GM21526 (cell line): ENCODE measurements around the gene RTP1.
"Not testable (repeated sequence)": the region's sequence is repeated elsewhere in the genome, so short reads cannot be mapped to it uniquely, and the experiment has no call there.

Experiments
- ATAC-seq: cut with Tn5 transposase; IDR thresholded peaks from one replicate; pipeline ENCODE4 v1.9.1; 2021; ENCODE audit warnings: moderate library complexity; ENCODE audit not compliant: unreplicated experiment, low FRiP score

The RTP1 gene

DNA sequence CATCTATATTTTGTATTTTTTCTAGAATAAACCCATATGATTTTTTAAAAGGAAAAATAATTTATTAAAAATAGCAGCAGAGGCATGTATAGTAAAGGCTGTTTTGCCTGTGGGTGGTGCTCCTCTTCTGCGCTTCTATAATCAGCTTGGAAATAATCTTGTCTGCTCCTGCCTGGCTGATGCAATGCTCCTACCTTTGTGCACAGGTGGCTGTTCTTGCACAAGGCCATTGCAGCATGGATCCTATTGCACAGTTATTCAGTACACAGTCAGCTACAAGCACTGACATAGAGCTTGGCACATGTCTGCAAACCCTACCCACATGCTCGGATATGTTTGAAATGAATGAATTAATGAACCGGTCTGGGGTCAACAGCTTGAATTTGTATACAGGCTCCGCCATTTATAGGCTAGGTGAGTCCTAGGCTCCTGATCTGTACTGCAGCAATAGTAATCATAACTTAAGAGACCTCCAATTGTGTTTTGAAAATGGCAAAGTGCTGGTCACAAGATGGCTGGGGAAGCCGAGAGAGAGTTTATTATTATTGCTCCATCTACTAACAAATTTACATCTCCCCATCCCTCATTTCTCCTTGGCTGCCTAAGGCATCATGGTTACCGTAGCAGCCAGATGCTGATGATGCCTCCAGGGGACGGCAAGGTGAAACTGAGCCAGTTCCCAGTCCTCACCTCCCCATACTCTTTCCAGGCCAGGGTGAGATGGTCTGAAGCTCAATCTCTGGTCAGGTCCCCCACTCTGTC, 532 bp upstream of the RTP1 start:
- ATAC-seq, result no peak

DNA sequence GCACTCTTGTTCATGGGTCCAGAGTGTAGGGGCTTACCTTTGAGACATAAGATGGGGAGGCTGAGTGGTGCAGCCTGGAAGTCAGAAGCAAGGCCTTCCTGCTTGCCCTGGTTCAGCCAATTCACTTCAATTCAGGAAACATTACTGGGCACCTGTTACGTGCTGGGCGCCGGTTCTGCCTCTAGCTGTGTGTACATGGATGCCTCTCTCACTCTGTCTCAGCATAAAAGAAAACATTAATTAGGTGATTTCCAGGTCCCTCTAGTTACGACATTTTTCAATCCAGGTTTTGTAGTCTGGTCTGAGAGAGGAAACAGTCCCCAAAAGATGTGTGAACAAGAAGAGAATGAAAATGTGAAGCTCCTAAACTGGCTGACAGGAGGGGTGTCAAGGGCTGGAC, 1.2 kb downstream of the RTP1 start:
- no peak for ATAC-seq

DNA sequence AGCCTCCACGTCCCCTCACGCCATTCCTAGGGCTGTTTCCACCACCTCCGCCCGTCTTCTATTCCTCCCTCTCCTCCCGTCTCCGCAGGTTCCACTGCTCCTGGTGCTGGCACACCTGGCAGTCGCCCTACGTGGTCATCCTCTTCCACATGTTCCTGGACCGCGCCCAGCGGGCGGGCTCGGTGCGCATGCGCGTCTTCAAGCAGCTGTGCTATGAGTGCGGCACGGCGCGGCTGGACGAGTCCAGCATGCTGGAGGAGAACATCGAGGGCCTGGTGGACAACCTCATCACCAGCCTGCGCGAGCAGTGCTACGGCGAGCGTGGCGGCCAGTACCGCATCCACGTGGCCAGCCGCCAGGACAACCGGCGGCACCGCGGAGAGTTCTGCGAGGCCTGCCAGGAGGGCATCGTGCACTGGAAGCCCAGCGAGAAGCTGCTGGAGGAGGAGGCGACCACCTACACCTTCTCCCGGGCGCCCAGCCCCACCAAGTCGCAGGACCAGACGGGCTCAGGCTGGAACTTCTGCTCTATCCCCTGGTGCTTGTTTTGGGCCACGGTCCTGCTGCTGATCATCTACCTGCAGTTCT, 2.3 kb downstream of the RTP1 start:
- ATAC-seq, result not testable (repeated sequence)

DNA sequence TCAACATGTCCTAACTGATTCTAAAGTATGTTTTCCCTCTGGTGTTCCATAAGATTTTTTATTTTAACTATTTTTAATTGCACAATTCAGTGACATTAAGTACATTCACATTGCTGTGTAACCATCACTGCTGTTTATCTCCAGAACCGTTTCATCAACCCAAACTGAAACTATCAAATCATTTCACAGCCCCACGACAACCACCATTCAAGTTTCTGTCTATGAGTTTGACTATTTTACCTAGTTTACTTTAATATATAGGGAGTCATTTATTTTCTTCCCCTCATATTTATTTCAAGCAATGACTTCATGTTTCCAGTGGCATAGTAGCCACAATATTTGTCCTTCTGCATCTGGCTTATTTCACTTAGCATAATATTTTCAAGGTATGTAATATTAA, 8.4 kb downstream of the RTP1 start:
- no peak for ATAC-seq

DNA sequence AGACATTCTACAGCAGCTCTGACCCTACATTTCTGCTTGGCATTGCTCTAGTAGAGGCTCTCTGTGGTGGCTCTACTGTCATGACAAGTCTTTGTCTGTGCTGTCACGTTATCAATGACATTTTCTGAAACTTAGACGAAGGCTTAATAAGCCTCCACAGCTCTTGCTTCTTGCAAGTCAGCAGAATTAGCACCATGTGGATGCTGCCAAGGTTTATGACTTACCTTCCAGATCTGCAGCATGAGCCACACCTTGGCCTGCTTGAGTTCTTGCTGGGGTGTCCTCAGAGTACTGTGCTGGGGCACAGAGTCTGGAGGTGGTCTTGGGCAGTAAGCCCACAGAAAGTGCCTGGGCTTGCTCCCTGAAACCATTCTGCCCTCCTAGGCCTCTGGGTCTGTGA, 9.8 kb downstream of the RTP1 start:
- ATAC-seq, result no peak

DNA sequence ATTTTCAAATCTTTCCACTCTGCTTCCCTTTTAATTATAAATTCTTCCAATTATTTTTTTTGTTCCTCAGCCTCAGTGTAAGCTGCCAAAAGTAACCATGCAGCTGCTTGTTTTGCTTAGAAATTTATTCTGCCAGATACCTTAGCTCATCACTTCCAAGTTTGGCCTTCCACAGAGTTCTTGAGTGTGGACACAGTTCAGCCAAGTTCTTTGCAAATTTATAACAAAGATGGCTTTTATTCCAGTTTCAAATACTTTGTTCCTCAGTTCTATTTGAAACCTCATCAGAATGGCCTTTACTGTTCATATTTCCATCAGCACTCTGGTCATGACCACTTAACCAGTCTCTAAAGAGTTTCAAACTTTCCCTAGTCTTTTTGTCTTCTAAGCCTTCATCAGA, 10.3 kb downstream of the RTP1 start:
- no peak for ATAC-seq

DNA sequence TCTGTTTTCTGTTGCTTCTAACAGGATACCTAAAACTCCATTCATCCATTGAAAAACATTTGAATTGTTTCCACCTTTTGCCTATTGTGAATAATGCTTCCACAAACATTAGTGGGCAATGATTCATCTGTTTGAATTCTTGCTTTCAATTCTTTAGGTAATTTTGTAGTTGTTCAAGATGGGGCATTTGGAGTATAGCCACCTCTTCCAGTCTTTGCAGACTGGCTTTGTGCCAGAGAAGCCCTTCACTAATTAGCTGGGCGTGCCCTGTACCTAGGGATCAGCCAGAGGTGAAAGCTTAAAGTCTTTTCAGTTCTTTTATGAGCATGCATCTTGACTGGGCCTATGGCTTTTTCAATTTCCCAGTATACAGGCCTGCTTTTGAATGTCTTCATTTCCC, 10.9 kb downstream of the RTP1 start:
- no peak for ATAC-seq

DNA sequence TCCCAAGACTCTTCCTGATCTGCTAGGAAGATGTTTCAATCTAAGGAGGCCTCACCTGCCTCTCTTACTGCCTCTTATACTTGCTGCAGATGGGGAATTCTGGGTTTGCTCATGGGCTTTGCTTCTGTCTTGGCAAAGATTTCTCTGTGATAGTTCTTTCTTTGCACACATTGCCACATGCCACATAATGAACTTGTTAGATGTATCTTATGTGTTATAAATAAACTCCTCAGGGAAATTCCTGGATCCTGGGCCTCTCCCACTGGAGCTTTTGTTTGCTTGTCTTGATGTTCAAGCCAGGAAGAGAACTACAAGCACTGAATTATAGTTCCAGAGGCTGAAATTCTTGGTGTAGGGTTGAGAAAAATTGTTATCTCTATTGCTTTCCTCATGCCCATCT, 12.2 kb downstream of the RTP1 start:
- no peak for ATAC-seq

DNA sequence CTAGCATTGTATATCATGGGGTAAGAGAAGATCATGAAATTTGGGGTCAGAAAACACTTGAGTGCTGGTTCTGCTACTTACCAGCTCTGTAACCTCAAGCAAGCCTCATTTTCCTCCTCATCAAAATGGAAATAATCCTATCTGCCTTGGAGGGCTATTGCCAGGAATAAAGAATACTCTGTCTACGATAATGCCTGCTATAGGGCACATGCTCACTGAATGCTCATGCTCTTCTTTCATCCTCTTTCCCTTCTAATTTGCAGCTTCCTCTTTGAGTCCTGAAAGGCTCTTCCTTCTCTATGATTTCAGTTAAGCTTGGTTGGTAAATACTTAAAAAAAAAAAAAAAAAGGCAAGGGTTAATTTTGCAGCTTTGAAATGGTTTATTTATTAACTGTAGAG, 12.8 kb downstream of the RTP1 start:
- no peak for ATAC-seq

DNA sequence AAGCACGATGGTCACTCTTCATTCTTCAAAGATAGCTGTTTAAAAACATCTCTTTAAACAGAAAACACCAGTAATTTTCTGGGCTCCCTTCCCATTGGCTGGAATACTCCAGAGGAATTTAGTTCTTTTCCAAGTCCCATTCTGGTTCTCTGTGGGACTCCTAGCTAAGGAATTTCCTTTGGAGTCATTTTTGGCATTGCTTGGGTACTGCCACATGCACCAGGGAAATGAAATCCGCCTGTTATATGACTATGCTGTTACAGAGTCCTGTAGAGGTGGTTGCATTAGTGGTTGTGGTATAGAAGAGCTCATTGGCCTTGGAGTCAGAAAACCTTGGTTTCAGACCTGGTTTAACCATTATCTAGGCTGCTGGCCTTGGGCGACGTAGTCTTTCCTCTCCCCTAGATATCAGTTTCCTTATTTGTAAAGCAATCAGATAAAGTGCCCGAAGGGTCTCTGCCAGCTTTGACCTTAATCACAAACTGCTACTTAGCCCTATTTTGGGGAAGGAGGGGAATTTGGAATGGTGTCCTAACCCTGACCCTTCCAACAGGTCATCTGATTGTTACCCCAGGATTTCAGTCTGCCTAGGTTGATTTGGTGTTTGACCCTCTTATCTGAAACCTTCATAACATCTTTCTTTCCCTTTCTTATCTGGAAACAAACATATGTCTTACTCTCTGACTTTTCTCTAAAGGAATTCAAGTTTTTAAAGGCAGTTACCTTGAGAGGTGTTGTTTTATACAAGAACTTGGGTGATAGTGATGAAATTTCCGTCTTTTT, 13.4 kb downstream of the RTP1 start:
- ATAC-seq, result no peak

DNA sequence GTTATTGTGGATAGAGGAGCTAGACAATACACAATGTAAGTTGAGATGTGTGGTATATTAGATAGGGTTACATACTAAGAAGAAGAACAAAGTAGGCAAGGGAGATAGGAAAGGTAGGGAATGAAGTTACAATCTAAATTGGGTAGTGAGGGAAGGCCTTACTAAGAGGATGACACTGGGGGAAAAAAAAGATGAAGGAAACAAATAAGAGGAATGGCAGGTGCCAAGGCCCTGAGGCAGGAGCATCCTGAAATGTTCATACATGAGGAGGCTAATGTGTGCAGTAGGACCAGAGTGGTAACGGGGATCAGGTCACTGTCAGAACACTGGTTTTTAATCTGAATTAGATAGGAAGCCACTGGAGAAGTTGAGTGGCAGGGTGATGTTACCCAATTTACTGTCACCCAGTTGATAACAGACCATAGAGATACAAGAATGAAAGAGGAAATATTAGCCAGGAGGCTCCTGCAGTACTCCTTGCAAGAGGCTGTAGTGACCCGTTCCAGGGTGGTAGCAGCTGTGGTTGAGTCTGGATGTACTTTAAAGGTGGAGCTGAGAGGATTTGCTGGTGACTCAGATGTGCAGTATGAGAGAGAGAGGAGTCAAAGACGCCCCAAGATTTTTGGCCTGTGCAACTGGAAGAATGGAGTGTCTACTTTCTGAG, 14.4 kb downstream of the RTP1 start:
- no peak for ATAC-seq

DNA sequence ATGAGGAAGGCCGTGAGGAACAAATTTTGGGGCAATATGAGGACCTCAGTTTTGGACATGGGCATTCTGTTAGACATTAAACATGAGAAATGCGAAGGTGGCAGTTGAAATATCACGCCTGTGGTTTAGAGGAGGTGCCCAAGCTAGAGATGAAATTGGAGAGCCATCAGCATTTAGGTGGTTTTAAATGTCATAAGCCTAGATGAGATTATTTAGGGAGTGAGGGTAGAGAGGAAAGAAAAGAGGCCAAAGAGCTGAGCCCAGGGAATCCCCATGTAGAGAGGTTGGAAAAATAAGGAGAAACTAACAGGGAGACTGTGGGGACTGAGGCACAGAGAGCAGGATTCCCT, 14.9 kb downstream of the RTP1 start:
- ATAC-seq, result no peak

DNA sequence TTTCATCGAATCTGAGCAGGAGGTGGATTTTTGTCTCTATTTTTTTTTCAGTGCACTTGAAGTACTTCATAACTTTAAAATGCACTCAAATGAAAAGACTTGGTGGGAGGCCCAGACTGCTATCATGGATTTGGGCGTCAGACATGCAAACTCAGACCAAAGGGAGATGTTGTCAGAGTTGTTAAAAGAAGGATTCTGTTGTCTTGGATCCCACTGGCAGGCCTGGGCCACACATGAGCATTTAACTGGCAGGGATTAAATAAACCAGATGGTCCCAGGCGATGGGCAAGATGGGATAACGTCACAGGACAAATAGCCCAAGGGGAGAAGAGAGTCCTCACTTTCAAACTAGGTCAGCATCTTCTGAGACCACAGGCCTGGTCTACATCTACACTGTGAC, 15.4 kb downstream of the RTP1 start:
- no peak for ATAC-seq

DNA sequence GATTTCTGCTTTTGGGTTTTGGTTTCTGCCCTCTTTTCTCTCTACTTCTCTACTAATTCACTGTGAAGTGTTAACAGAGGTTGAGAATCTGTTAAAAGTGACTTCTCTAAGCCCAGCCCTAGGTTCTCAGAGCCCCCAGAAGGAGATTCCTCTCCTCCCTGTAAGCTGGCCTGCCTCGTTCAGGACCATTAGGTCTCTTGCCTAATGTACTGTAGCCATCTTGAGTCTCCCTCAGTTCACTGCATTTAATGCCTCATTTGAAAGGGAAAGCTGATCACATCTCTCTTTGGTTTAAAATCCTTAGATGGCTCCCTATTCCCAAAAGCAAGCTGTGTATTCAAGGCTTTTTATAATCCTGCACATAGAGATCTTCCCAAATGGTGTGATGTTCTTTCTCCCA, 16.3 kb downstream of the RTP1 start:
- ATAC-seq, result no peak

DNA sequence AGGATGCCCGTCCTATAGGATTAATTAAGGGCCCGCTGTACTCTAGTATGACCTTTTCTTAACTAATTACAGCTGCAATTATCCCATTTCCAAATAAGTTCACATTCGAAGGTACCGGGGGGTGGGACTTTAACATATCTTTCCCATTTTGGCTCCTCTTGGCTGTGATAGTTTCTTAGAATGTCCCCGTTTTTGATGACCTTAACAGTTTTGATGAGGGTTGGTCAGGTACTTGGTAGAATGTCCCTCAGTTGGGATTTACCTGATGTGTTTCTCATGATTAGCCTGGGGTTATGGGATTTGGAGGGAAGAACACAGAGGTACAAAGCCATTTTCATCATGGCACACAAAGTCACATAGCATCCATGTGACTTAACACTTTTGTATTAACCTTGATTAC, 18.2 kb downstream of the RTP1 start:
- no peak for ATAC-seq

DNA sequence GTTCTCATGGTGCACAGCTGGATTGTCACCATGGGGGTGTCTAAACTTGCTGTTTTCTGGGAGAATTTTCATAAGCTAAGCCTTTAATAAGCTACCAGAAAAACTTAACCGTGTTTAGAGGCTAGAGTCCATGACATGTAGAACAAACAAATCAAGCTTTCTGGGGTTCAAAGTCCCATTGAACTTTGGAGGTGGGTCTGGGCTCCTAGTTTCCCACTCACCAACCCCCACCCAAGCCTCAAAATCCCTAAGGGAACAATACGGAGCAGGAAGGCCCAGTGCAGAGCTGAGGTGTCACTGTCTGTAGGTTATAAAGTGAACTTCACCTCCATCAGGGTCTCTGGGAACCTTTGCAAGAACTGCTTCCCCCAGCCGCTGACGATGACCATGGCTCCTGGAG, 25.5 kb downstream of the RTP1 start:
- ATAC-seq, result no peak

DNA sequence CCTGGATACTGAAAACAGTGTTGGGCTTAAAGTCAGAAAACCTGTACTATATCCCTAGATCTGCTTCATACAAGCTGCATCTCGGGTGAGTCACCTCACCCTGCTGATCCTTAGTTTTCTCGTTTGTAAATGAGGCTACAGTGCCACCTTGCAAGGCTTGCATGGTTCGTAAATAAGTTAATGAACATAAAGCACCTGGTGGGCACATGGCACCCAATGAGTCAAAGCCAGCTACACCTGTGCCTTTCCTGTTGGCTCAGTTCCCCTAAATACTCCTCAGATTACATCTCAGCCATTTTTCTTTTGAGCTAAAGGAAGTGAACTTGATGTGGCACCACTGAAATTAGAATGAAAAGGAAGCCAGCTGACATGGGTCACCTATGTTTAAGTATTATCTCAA, 26.5 kb downstream of the RTP1 start:
- ATAC-seq, result no peak

DNA sequence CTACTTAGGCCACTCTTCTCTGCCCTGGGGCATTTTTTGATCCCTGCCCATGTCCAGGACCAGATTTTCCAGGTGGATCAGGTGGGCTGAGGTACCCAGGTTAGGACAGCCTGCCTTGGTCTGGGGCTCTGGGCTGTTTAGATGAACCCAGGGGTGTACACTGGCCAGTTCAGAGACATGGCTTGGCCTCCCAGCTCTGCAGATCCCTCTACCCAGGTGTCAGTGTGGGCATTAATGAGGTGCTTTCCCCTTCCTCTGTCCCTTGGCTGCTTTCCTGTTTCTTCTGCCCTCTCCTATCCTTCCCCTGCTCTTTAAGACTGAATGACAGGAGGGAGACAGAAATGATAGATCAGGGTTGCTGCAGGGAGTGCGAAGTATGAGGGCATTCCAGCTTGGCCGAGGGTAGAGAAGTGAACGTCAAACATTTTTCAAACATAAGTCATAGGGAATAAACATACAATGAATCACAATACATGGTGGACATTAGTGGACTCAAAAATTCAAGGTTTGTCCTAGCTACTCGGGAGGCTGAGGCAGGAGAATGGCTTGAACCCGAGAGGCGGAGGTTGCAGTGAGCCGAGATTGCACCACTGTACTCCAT, 30.5 kb downstream of the RTP1 start:
- no peak for ATAC-seq

DNA sequence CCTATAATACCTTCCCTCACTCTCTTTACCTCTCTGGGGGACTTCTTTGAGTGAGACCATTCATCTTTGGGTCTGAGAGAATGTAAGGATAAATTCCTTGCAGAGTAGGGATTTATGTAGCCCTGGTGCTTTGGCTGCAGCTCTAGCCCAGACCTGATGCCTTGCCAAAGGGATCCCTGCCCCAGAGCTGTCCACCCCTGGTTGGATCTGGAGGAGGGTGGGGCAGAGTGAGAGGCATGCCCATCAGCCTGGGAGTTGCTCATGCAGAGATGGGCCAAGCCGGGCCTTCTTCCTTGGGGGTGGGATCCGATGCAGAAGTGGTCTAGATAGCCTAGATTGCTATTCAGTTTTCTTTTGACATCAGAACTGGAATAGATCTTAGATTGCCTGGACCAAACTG, 31.5 kb downstream of the RTP1 start:
- no peak for ATAC-seq

DNA sequence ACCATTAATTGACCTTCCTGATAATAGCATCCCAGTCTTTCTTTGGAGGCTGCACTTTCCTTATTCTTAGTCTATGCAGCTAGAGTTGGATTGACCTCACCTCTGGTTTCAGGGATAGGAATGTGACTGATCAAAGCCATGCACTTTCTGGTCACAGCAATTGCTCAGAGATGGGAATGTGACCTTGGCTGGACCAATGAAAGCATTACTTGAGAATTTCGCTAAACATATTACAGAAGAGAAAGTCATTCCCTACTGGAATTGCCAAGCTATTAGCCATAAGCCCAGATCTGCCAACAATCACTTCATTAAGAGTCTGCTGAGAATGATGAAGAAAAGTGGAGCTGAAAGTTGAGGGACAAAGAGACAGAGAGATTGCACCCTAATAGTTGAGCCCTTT, 32.7 kb downstream of the RTP1 start:
- ATAC-seq, result no peak

DNA sequence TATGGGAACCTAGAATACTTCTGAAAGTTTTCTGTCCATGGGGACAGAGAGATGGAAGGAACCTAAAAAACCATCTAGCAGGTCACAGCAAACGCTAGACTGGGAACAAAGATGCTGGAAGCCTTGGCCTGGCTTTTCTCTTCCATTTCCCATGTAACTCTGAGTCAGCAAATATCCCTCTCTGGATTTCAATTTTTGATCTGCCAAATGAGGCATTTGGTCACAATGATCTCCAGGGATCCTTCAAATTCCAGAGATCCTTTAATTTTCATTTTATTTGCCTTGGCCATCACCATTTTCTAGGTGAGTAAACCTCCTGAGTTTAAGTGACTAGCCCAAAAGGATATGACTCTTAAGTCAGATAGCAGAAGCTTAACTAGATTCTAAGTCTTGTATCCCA, 39.7 kb downstream of the RTP1 start:
- ATAC-seq, result no peak
